Measurements from ENCODE around the gene KRTAP5-1. TPM values are rescaled to one million over a fixed set of nuclear protein-coding genes. Genes with fewer than 3 reads are reported as not detected.

Gene KRTAP5-1
- total and polyA plus RNA-seq, 8 donors, result 0.46 TPM; not detected in 7

DNA sequence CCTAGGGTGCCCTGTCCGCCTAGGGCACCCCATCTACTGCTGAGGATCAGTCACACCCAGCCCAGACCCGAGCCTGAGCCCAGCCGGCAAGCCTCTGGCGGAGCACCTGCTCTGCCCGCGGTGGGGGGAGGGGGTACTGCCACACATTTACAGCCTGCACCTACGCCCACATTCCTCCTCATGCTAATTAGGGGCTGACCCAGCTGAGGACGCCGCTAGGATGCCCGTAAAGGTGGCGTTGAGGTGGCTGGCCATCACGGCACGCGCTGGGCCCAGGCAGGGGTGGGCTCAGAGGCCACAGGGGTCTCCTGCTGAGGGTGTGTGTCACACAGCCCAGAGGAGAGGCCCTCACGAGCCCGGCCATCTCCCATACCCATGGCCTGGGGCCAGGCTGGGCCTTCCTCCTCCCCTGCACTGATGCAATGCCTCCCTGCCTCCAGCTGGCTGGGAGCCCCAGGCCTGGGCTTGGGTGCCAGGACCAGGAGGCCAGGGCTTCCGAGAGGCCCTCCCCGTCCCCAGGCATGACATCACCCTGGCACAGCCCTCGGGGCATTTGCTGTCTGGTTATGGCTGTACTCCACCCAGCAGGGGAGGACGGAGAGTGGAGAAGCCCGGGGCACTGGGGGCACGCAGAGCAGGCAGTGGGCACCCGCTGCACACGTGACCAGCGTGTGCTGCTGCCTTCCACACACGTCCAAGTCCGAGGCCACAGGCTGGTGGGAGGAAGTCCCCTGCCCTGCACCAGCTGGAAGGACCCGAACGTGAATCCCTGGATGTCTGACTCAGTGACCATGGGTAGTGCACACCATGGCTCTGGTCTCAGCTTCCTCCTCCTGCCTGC is 25.8 kb downstream of the KRTAP5-1 start:
- FAIRE-seq, result no peak
- intact Hi-C loops (cut with DNase I), result no loop called here

GRCh38 chr11:1558775-1559110 is 26.3 kb downstream of the KRTAP5-1 start:
- ATAC-seq, result no peak
- WGBS, 2 donors, result 30 to 35% methylated on average over 12 of the region's 12 CpGs
- no peak for FAIRE-seq
- peak in 1 of 6 donors; percentile 40 for DNase-seq
- H3K27ac ChIP-seq, result peak overlapping the region; percentile 87 to 90 (median 88)
- H3K9me3 ChIP-seq, result no peaks in the 10 kb centered on the region
- intact Hi-C loops (cut with DNase I), result no loop called here
- H3K36me3 ChIP-seq, result peaks cover 0 to 20% (median 0%) of the 10 kb centered on the region in 3 donors
- H3K27me3 ChIP-seq, result no peaks in the 10 kb centered on the region
- peak overlapping the region in 1 of 4 donors; percentile 4 for H3K4me3 ChIP-seq
- peaks cover 20 to 33% (median 24%) of the 10 kb centered on the region in 3 donors for H3K4me1 ChIP-seq
- TF ChIP-seq, protein P1, sequence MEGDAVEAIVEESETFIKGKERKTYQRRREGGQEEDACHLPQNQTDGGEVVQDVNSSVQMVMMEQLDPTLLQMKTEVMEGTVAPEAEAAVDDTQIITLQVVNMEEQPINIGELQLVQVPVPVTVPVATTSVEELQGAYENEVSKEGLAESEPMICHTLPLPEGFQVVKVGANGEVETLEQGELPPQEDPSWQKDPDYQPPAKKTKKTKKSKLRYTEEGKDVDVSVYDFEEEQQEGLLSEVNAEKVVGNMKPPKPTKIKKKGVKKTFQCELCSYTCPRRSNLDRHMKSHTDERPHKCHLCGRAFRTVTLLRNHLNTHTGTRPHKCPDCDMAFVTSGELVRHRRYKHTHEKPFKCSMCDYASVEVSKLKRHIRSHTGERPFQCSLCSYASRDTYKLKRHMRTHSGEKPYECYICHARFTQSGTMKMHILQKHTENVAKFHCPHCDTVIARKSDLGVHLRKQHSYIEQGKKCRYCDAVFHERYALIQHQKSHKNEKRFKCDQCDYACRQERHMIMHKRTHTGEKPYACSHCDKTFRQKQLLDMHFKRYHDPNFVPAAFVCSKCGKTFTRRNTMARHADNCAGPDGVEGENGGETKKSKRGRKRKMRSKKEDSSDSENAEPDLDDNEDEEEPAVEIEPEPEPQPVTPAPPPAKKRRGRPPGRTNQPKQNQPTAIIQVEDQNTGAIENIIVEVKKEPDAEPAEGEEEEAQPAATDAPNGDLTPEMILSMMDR (IDR thresholded peaks at IDR 0.05), result no peak

More for the DNA sequence above, 25.8 kb downstream of the KRTAP5-1 start:
- DNase-seq (peak; percentile 93 to 100 (median 99)), ATAC-seq (peak; percentile 81 to 92 (median 90))
- Histone ChIP-seq H3K4me1 (peaks cover 20 to 31% (median 24%) of the 10 kb centered on the region in 3 donors), H3K27me3 (no peaks in the 10 kb centered on the region), H3K9me3 (no peaks in the 10 kb centered on the region), H3K4me3 (peak overlapping the region in 1 of 4 donors; percentile 4), H3K36me3 (peaks cover 0 to 20% (median 0%) of the 10 kb centered on the region in 3 donors), H3K27ac (peak overlapping the region; percentile 87 to 90 (median 88))
- TF ChIP-seq, protein P1 (IDR thresholded peaks at IDR 0.05), result no peak
- 11 to 13% methylated on average over 29 of the region's 29 CpGs for WGBS, 2 donors

GRCh38 chr11:1557904-1558774 is 26.9 kb downstream of the KRTAP5-1 start:
- WGBS, 2 donors, result 57 to 60% methylated on average over 28 to 29 of the region's 29 CpGs
- intact Hi-C loops (cut with DNase I), result no loop called here

GRCh38 chr11:1557051-1557884 is 27.8 kb downstream of the KRTAP5-1 start:
- TF ChIP-seq, protein P1 (IDR thresholded peaks at IDR 0.05), result no peak
- 88 to 91% methylated on average over 59 to 74 of the region's 74 CpGs for WGBS, 2 donors
- H3K36me3 ChIP-seq, result peaks cover 0 to 9% (median 0%) of the 10 kb centered on the region in 3 donors
- peak in 4 of 6 donors; percentile 19 to 77 (median 61) for DNase-seq
- FAIRE-seq, result no peak
- peaks cover 20 to 35% (median 24%) of the 10 kb centered on the region in 3 donors for H3K4me1 ChIP-seq
- no peak overlapping the region for H3K4me3 ChIP-seq
- H3K27ac ChIP-seq, result peak overlapping the region; percentile 87 to 90 (median 88)
- H3K27me3 ChIP-seq, result no peaks in the 10 kb centered on the region
- intact Hi-C loops (cut with DNase I), result no loop called here
- no peaks in the 10 kb centered on the region for H3K9me3 ChIP-seq
- ATAC-seq, result no peak

More at GRCh38 chr11:1557904-1558774, 26.9 kb downstream of the KRTAP5-1 start:
- FAIRE-seq (no peak), ATAC-seq (peak in 1 of 4 donors; percentile 5), DNase-seq (peak; percentile 45 to 85 (median 68))
- H3K4me3 ChIP-seq, result no peak overlapping the region
- peak overlapping the region; percentile 87 to 90 (median 88) for H3K27ac ChIP-seq
- peaks cover 20 to 35% (median 24%) of the 10 kb centered on the region in 3 donors for H3K4me1 ChIP-seq
- H3K9me3 ChIP-seq, result no peaks in the 10 kb centered on the region
- TF ChIP-seq, protein P1 (IDR thresholded peaks at IDR 0.05), result no peak
- peaks cover 0 to 15% (median 0%) of the 10 kb centered on the region in 3 donors for H3K36me3 ChIP-seq
- no peaks in the 10 kb centered on the region for H3K27me3 ChIP-seq

Measured in pancreas (tissue), 10 donors.